NK-92 treated with Interleukin-12 subunit alpha and Interleukin-12 subunit beta, amount 100 ng/mL, for 24 hours (cell line): Measurements from ENCODE around the gene CTCF.
"Not testable (repeated sequence)": the region's sequence is repeated elsewhere in the genome, so short reads cannot be mapped to it uniquely, and the experiment has no call there.

ENCODE experiments used
- DNase-seq: peaks from one replicate; lab custom pipeline; 2025; lab: John Stamatoyannopoulos, UW

CTCF gene

GRCh38 chr16:67562526-67562917 is at the start of gene CTCF:
TSS of gene CTCF (plus strand) at chr16:67562526. CDS start at chr16:67610833, 48,307 bp downstream.
- peak; percentile 80 for DNase-seq

DNA sequence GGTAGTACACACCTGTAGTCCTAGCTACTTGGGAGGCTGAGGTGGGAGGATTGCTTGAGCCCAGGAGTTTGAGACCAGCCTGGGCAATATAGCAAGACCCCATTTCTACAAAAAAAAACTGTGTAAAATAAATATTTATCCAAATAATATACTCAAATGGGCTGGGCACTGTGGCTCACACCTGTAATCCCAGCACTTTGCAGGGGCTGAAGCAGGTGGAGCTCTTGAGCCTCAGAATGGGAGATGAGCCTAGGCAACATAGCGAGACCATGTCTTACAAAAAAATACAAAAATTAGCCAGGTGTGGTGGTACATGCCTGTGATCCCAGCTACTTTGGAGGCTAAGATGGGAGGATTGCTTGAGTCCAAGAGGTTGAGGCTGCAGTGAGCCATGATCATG is 48.4 kb upstream of the CTCF start:
- DNase-seq = not testable (repeated sequence)

GRCh38 chr16:67514382-67514828 is 47.9 kb upstream of the CTCF start:
- peak; percentile 40 for DNase-seq

GRCh38 chr16:67516296-67517154 is 45.8 kb upstream of the CTCF start:
- no peak for DNase-seq

- DNase-seq = no peak
These were observed 45.2 kb upstream of the CTCF start for GRCh38 chr16:67517155-67517445.

DNA sequence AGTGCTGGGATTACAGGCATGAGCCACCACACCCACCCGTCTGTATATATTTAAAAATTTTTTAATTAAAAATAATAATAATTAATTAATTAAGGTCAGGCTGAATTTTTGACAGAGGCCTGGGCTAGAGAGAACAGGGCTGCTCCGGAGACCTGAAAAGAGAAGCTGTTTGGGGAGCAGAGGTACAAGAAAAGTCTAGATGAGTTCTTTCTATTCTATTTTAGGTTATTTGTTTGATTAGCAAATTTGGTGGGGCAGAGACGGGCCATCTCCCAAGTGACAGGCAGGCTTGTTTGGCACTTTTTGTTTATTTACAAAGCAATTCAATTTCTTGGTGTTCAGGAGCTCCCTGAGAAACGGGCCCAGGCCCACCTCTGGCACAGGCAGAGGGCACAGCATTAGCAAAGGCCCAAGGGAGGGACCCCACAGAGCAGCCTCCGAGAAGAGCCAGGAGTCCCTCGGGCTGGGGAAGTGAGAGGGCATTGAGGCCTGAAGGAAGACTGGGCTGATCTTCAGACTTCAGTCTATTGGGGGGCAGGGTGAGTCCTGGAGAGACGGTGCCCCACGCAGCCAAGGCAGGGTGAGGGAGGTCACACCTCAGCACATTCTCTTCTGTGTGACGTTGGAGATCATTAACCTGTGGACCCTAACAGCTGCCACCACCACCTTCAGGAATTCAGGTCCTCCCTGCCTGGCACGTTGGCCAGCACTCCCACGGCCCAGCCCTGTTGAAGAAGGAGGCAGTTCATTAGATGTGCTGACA is 44.5 kb upstream of the CTCF start:
- DNase-seq = no peak

GRCh38 chr16:67518676-67519075 is 43.6 kb upstream of the CTCF start:
- no peak for DNase-seq

GRCh38 chr16:67519242-67519641 is 43.1 kb upstream of the CTCF start:
- DNase-seq = no peak

DNA sequence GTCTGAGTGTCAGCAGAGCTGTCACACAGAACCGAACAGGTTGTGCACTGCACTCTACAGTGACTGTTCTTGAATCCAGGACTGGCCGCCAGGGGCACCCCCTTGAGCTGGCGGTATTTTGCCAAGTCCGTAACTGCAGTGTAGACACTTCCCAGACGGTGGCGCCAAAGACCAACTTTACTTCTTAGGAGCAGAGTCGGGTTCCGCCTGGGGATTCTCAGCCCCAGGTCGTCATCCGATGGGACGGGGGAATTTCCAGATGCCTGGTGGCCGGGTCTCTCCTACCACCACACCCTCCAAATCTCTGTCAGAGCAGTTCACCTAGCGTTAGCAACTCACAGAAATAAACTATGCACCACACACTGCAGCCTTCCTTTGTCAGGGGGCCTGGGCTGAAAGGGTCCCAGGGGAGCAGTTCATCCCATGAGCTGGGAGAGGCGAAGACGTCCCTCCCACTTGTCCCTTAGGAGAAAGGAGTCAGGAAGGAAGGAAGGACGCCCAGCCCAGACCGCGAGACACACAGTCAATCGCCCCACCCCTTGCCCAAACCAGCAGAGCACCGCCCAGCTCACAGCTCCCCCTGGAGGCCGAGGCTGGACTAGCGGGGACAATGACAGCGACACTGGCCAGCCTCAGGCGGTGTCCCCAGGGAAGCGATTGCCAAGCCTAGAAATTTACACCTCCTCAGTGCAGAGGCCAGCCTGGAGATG is 41.1 kb upstream of the CTCF start:
- peak; percentile 81 for DNase-seq

DNA sequence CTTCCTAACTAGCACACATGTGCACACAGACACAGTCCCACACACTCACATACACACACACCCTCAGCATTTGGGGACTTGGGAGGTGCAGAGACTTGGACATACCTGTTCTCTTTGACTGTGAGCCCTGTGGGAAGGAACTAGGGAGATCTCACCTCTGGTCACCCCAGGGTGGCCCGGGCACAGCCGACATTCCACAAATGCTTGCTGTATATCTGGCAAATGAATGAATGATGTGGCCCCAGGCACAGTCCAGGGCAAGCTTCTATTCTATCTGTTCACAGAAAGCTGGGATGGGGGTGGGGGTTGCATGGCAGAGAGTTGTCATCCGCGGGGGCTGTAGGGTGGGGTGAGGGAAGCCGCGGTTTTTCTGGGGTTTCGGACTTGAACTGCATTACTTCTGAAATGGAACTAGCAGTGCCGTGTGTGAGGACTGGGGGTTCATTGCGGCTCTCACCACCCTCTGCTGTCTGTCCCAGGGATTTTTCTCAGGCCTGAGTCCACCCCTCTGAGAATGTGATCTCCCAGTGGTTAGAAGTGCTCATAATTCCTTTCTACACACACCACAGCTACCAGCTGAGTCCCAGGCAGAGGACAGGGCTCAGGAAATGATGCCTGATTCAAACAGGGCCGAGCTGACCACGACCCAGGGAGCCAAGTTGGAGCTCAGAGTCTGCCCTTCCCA is 37.0 kb upstream of the CTCF start:
- DNase-seq = no peak

- no peak for DNase-seq
These were observed 36.1 kb upstream of the CTCF start for GRCh38 chr16:67526149-67526791.

DNA sequence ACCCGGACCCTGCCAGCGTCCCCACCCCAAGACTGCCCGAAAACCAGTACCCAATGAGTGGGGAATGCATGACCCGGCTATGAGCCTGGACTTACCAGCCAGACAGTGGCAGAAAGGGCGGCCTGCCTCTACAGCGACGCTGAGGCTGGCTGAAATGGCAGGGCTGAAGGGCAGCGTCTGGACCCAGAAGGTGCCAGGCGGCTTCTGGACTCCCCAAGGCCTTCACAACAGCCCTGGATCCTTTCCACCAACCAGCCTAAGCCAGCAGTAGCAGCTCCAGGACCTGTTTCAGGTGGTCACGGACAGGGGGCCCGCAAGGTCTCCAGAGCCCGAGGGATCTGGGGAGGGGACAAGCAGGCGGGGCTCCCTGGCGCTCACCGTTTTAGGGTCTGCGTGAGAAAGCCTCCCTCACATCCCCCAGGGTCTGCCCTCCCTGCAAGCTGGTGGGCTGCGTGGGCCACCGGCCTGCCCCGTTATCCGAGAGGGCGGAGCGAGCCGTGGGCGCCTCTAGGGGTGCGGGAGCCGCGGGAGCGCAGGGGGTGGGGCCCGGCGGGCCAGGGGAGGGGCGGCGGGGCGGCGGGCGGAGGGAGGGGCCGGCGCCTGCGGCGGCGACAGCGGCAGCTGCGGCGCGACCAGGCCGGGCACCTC is 34.0 kb upstream of the CTCF start, which contains the start of gene RIPOR1:
RIPOR1 (plus strand) TSS at position 608 of the 648 bp plus-strand sequence. CDS start 9,618 bp downstream, outside the sequence.
- DNase-seq = no peak

GRCh38 chr16:67528870-67529581 is 33.3 kb upstream of the CTCF start:
- DNase-seq = no peak

- no peak for DNase-seq
These were observed 32.7 kb upstream of the CTCF start for GRCh38 chr16:67529582-67530012.

DNA sequence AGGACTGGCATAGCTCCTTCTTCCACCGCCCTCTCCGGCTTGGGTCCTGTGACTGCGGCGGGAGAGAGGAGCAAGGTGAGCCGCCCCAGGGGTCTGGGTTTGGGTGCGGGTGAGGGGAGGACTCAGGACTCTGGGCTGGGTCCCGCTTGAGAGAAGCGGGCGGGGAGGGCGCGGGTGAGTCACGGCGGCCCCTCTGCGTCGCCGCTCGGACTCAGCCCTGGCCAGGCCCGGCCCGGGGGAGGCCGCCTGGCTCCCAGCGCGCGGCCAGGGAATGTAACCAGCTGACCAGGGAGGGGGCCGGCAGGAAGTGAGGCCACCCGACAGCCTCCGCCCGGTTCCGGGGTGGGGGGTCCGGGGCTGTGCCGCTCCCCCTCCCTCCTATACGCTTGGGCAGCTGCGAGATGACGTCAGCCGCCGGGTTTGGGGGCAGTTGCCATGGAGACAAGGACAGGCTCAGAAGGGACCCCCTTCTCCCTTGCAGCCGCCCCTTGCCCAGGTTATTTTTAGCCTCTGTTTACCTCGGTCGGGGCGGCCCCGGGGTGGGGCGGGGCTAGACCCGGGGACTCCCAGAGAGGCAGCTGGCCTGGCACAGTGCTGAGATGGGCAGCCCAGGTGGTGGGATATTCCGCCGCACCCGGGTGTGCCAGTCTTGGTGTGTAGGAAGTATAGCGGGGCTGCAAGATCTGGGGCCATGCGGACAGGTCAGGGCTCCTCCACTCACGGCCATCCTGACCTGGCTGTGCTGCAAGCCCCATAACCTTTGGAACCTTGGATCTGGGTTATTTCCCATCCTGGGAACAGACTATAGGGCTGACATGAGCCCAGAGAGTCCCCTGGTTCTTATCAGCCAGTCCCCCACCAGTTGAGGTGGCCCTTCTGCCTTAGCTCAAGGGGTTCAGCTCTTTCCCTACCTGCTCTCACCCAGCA is 32.0 kb upstream of the CTCF start:
- DNase-seq = no peak

DNA sequence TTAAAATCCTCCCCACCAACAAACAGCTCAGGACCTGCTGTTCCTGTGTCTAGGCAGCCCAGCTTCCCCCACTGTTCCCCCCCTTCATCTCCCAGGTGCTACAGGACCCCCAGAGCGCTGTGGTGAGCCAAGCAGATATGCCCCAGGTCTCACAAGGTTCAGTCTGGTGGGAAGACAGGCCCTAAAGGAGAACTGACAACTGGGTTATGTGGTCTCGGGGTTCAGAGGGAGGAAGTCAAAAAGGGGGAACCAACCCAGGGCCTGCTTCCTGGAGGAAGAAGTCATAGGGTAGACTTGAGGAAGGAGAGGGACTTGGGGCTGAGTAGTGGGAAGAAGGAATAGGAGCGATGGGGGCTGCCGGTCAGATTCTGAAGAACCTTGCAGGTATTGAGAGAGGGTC is 31.1 kb upstream of the CTCF start:
- no peak for DNase-seq

- DNase-seq = no peak
These were observed 29.2 kb upstream of the CTCF start for GRCh38 chr16:67533024-67533560.

DNA sequence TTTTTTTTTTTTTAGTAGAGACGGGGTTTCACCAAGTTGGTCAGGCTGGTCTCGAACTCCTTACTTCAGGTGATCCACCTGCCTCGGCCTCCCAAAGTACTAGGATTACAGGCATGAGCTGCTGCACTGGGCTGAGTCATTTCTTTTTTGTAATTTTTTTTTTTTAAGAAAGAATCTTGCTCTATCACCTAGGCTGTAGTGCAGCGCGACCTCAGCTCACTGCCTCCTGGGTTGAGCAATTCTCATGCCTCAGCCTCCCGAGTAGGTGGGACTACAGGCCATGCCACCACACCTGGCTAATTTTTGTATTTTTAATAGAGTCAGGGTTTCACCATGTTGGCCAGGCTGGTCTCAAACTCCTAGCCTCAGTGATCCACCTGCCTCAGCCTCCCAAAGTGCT is 28.3 kb upstream of the CTCF start:
- not testable (repeated sequence) for DNase-seq

DNA sequence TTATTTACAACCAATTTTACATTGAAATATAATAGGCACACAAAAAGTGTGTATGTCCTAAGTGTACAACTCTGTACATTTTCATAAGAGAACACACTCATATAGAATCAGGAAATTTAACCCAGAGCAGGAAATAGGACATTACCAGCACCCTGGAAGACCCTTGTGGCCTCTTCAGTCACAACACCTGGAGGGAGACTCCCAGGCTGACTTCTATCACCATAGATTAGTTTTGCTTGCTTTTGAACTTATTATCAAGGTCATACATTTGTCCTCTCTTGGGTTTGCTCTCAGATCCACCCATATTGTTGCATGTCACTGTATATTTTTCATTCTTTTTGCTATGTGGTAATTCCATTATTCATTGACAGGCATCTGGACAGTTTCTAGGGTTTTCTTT is 27.9 kb upstream of the CTCF start:
- DNase-seq = no peak
